SIG-M5 treated with dmso at 0.1 percent for 504 hours (cell line): Measurements from ENCODE around the gene MBNL2.
A peak's percentile ranks its signal among the peaks of the same experiment; 100 is the strongest.

Source experiments
- DNase-seq: peaks from one replicate; lab custom pipeline; 2025; ENCODE audit not compliant: unreplicated experiment; lab: John Stamatoyannopoulos, UW

MBNL2 gene

DNA sequence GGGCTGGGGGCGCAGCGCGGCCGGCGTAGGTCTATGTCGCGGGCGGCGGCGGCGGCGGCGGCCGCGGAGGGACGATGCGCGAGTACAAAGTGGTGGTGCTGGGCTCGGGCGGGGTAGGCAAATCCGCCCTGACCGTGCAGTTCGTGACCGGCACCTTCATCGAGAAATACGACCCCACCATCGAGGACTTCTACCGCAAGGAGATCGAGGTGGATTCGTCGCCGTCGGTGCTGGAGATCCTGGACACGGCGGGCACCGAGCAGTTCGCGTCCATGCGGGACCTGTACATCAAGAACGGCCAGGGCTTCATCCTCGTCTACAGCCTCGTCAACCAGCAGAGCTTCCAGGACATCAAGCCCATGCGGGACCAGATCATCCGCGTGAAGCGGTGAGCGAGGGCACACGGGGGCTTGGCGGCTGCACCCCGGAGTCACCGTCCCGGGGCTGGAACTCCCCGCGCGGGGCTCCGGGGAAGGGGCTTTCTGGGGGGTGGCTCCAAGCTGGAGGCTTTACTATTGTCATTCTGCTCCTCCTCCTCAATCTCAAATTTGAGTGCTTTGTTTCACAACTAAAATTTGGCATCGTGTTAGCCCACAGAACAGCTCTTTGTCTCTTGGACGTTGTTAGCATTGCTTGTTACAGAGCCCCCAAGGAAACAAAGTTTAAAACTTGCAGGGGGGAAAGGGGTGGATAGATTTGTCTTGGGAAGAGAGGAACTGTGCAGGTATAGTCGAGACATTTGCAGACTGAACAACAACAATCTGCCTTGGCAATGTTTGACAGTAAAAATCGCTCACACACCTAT is 212.5 kb downstream of the MBNL2 start:
- DNase-seq = peak; percentile 19

DNA sequence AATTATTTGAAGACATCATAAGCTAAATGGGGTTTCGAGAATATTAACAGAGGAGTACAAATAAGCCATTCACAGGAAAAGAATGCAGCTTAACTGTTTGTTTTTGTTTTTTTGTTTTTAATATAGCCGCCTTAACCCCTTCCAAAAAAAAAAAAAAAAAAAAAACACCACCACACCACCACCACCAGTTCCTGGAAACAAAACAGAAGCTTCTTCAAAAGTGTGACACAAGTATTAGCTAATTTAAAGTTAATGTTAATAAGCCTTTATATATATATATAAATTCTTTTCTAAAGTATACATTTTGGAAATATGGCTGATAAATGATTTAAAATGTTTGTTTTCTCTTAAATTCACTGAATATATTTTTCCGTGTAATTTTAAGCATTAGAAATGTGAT is 213.2 kb downstream of the MBNL2 start:
- DNase-seq = no peak

DNA sequence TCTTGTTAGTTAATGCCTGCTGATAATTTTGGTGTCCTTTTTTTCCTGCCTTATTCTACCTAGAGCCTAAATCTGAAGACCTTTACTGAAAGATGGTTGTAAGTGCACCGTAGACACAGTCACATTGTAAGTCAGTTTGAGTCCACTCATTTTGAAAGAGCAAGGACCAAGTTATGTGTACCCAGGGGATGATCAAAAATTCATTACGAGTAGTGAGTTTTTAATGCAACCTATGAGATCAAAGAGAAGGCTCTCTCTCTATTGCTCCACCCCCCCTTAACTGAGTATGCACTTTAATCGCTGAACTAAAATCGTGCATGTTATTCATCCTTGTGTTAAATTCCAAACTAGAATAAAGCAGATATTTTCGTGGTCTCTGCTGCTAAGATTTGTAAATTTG is 213.7 kb downstream of the MBNL2 start:
- DNase-seq = no peak

DNA sequence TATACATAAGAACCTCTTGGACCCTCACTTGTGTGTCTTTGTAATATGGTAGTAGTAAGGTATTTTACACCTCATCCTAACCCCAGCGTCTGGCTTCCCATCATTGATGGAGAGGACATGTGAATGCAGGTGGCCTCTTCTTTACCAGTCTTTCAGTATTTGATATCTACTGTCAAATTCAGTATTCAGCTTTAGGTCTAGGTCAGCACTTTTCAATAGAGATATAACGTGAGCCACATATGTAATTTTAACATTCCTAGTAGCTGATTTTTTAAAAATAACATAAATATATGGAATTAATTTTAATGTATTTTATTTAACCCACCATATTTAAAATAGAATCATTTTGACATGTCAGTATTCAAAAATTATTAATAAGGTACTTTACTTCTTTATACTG is 214.7 kb downstream of the MBNL2 start:
- no peak for DNase-seq

DNA sequence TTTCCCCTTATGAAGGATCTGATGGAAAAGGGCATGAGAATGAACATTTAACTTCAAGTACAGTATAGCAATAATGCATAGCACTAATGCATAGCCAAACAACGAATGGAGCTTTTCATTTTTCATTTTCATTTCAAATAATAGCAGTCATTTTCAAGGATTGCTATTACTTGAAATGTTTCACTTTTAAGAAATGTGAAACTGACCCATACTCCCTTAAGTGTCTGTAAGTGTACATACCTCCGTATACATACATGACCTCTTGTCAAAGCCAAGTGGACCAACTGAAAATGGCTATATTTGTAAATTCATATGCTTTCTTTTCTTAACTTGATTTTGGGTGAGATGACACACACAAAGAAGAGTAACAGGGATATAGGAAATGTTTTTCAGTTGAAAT is 215.6 kb downstream of the MBNL2 start:
- no peak for DNase-seq

DNA sequence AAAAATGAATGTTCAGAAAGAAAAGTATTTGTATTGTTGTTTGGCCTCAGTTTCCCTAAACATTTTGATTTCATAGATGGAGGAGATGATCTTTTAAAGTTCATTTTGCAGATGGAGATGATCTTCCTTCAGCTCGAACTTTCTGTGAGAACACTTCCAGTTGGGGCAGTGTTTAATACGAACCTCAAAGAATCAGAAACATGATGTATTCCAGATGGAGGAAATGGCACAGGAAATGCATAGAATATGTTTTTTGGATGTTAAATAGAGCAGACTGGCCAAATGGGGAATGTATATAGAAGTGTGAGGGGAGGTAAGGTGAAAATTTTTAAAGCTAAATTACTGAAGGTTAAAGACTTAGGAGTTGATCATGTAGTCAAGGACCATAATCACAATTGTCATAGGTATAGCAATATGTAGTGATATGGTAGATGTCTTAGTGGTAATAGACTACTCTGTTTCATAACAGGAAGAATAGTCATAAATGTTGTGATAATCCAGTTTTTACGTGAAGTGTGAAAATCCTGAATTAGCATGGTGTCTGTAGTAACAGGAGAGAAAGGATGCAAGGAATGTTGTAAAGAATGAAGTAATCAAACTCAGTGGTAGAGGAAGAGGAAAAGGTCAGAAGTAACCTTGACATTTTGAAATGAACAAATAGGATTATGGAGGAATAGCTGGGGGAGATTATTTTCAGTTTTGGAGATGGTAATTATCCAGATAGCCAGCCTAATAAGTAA is 216.9 kb downstream of the MBNL2 start:
- no peak for DNase-seq

DNA sequence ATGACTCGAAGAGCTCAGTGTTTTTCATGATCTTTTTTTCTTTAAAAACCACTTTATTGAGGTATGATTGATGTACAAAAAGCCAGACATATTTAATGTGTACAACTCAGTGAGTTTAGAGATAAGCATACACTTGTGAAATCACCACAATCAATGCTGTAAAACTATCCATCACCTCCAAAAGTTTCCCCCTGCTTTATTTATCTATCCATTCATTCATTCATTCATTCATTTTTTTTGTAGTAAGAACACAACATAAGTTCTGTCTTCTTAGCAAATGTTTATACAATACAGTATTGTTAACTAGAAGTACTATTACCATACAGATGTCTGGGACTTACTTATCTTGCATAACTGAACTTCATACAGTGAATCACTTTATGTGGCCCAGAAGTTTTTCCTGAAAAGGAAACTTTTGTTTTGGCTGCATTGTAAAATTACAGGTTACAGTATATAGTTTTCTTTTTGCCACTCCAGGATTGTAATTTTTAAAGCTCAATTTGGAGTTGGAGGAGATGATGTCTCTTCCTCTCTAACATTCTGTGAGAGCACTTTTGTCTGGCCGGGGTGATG is 218.6 kb downstream of the MBNL2 start:
- no peak for DNase-seq

DNA sequence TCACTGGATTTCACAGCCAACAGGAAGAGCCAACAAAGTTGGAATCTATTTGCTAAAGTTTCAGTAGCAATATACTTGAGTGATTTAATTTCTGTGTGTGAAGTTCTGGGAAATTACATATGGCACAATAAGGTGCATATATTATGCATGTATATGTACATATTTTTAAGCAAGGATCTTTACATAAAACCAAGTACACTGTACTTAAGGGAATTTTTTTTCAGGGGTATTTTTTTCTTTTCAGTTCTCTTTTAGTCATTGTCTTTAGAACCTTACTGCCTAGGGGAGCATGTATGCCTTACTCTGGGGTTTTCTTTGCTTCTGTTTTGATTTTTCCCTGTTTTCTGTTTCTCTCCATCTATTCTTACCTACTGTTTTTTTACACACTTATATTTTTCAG is 219.2 kb downstream of the MBNL2 start:
- DNase-seq = no peak
